ENCODE measurements around the gene MANSC4. TPM values are rescaled to one million over a fixed set of nuclear protein-coding genes. Genes with fewer than 3 reads are reported as not detected.

The MANSC4 gene
- total and polyA plus RNA-seq, 10 of the 15 experiments (the other 5 are each of a cell fraction or from before 2014, with no cell fraction given) = 0.18 to 0.21 (median 0.19) TPM; not detected in 7

DNA sequence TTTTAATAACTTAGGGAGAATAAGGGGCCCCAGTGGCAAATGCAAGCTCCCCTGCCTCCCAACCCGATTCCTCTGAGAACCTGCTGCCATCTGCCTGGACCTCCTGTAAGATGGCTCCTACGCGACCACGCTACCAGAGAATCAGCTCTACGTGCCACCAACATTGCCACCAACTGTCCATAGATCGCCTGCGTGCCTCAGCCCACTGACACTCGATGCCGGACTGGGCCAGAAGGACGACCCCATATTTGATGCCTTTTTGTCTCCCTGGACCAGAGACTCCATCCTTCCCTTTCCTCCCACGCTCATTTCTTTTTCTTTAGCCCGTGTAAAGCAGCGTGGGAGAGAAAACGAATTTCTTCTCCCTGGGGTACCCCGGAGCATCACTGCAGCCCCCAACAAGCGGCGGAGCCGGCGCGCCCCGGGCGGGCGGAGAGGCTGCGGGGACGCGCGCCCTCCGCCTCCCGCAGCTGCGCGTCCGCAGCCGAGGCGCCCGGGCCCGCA lies 568 bp downstream of the MANSC4 start (continued):
- TF ChIP-seq BACH1 (IDR thresholded peaks at IDR 0.05; ENCODE audit: borderline replicate concordance) = no peak
- peak; percentile 14 to 18; a peak in 2 of 3 replicates for TF ChIP-seq EGR1 (IDR thresholded peaks at IDR 0.05; ENCODE audit: borderline replicate concordance in 1 of 2, low read depth in 2 of 2, low read length in 2 of 2)
- no peak for TF ChIP-seq ZBTB40 (IDR thresholded peaks at IDR 0.05; ENCODE audit: borderline replicate concordance)
- TF ChIP-seq, protein P1, sequence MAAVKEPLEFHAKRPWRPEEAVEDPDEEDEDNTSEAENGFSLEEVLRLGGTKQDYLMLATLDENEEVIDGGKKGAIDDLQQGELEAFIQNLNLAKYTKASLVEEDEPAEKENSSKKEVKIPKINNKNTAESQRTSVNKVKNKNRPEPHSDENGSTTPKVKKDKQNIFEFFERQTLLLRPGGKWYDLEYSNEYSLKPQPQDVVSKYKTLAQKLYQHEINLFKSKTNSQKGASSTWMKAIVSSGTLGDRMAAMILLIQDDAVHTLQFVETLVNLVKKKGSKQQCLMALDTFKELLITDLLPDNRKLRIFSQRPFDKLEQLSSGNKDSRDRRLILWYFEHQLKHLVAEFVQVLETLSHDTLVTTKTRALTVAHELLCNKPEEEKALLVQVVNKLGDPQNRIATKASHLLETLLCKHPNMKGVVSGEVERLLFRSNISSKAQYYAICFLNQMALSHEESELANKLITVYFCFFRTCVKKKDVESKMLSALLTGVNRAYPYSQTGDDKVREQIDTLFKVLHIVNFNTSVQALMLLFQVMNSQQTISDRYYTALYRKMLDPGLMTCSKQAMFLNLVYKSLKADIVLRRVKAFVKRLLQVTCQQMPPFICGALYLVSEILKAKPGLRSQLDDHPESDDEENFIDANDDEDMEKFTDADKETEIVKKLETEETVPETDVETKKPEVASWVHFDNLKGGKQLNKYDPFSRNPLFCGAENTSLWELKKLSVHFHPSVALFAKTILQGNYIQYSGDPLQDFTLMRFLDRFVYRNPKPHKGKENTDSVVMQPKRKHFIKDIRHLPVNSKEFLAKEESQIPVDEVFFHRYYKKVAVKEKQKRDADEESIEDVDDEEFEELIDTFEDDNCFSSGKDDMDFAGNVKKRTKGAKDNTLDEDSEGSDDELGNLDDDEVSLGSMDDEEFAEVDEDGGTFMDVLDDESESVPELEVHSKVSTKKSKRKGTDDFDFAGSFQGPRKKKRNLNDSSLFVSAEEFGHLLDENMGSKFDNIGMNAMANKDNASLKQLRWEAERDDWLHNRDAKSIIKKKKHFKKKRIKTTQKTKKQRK (IDR thresholded peaks at IDR 0.05; ENCODE audit: low read depth, low read length) = no peak
- no peak for TF ChIP-seq WRNIP1 (IDR thresholded peaks at IDR 0.05; ENCODE audit: borderline replicate concordance, low read depth, low read length)
- TF ChIP-seq, protein P2, sequence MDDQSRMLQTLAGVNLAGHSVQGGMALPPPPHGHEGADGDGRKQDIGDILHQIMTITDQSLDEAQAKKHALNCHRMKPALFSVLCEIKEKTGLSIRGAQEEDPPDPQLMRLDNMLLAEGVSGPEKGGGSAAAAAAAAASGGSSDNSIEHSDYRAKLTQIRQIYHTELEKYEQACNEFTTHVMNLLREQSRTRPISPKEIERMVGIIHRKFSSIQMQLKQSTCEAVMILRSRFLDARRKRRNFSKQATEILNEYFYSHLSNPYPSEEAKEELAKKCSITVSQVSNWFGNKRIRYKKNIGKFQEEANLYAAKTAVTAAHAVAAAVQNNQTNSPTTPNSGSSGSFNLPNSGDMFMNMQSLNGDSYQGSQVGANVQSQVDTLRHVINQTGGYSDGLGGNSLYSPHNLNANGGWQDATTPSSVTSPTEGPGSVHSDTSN (IDR thresholded peaks at IDR 0.05; ENCODE audit: insufficient replicate concordance, low read depth, low read length) = no peak
- TF ChIP-seq RAD21 (IDR thresholded peaks at IDR 0.05; ENCODE audit: insufficient read depth, low read depth, low read length) = no peak
- TF ChIP-seq, protein P3, sequence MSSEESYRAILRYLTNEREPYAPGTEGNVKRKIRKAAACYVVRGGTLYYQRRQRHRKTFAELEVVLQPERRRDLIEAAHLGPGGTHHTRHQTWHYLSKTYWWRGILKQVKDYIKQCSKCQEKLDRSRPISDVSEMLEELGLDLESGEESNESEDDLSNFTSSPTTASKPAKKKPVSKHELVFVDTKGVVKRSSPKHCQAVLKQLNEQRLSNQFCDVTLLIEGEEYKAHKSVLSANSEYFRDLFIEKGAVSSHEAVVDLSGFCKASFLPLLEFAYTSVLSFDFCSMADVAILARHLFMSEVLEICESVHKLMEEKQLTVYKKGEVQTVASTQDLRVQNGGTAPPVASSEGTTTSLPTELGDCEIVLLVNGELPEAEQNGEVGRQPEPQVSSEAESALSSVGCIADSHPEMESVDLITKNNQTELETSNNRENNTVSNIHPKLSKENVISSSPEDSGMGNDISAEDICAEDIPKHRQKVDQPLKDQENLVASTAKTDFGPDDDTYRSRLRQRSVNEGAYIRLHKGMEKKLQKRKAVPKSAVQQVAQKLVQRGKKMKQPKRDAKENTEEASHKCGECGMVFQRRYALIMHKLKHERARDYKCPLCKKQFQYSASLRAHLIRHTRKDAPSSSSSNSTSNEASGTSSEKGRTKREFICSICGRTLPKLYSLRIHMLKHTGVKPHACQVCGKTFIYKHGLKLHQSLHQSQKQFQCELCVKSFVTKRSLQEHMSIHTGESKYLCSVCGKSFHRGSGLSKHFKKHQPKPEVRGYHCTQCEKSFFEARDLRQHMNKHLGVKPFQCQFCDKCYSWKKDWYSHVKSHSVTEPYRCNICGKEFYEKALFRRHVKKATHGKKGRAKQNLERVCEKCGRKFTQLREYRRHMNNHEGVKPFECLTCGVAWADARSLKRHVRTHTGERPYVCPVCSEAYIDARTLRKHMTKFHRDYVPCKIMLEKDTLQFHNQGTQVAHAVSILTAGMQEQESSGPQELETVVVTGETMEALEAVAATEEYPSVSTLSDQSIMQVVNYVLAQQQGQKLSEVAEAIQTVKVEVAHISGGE (CRISPR knock-in tag; IDR thresholded peaks at IDR 0.05) = no peak
- no peak for TF ChIP-seq ZNF622 (IDR thresholded peaks at IDR 0.05)
- TF ChIP-seq FOS (IDR thresholded peaks at IDR 0.05; ENCODE audit: borderline replicate concordance, extremely low read depth, insufficient read length) = no peak
- 0 out of 2 replicates have a peak, but pooled peaks have one; percentile 63 for TF ChIP-seq CHD1 (IDR thresholded peaks at IDR 0.05; ENCODE audit: low read depth, low read length)
- TF ChIP-seq EED (IDR thresholded peaks at IDR 0.05; ENCODE audit: low read depth) = no peak
- TF ChIP-seq E4F1 (IDR thresholded peaks at IDR 0.05; ENCODE audit: borderline replicate concordance, partially characterized antibody) = no peak
- no peak for TF ChIP-seq RCOR1 (conservative IDR thresholded peaks at IDR 0.05; ENCODE audit: low read depth, low read length)

All from GM12878 (cell line).